Naive thymus-derived CD8-positive, alpha-beta T cell (primary cell): ENCODE measurements around the gene PDZD2. TPM values are rescaled to one million over a fixed set of nuclear protein-coding genes. Genes with fewer than 3 reads are reported as not detected.
A peak's percentile ranks its signal among the peaks of the same experiment; 100 is the strongest.
"Not testable (repeated sequence)": the region's sequence is repeated elsewhere in the genome, so short reads cannot be mapped to it uniquely, and the experiment has no call there.

ENCODE experiments used
- ATAC-seq, 2 donors: fragments of 150-1000 bp; cut with Tn5 transposase in 1 of 2; sonication (Bioruptor Pico), chemical (Tn5 transposase) in 1 of 2; 1 replicate in 1 of 2; 2 replicates in 1 of 2; pipeline ENCODE4 v1.10.0; 2021; ENCODE audit warnings: mild to moderate bottlenecking in 2 of 2, moderate library complexity in 2 of 2
- POLR2A ChIA-PET: fragments of 350-600 bp; sonication (Branson Sonifier 250); formaldehyde crosslinking; loops from one replicate; lab custom pipeline; 2021; ENCODE audit warnings: antibody characterized with exemption; lab: Charles Lee
- DNase-seq, 10 donors: peaks; one replicate each; pipeline versions ENCODE4 v3.0.0 to v3.0.0-alpha.2; 2020 to 2022
- H3K27ac Mint-ChIP-seq, 10 donors: one replicate each; pipeline ENCODE4 v1.8.0; 2020 to 2022; ENCODE audit warnings: mild to moderate bottlenecking in 10 of 10, mixed read lengths in 10 of 10, moderate library complexity in 4 of 10, inconsistent platforms in 1 of 10
- H3K27me3 Mint-ChIP-seq, 5 donors: one replicate each; pipeline ENCODE4 v1.8.0; 2021 to 2022; ENCODE audit warnings: mixed read lengths in 5 of 5
- H3K36me3 Mint-ChIP-seq, 3 donors: one replicate each; pipeline ENCODE4 v1.8.0; 2020 to 2022; ENCODE audit warnings: mixed read lengths in 3 of 3, mild to moderate bottlenecking in 2 of 3, inconsistent platforms in 1 of 3
- H3K4me1 Mint-ChIP-seq, 4 donors: one replicate each; pipeline ENCODE4 v1.8.0; 2021 to 2022; ENCODE audit warnings: mixed read lengths in 4 of 4
- H3K4me3 Mint-ChIP-seq, 10 donors: one replicate each; pipeline ENCODE4 v1.8.0; 2020 to 2022; ENCODE audit warnings: mild to moderate bottlenecking in 10 of 10, mixed read lengths in 10 of 10, moderate library complexity in 6 of 10, inconsistent platforms in 1 of 10
- H3K9me3 Mint-ChIP-seq, 9 donors: one replicate each; pipeline ENCODE4 v1.8.0; 2020 to 2022; ENCODE audit warnings: mixed read lengths in 9 of 9, mild to moderate bottlenecking in 3 of 9, inconsistent platforms in 1 of 9, moderate library complexity in 1 of 9
- polyA plus RNA-seq, 3 donors: library from polyadenylated mRNA; unstranded; fragments of 300-500 nt; fragmentation: Illumina TruSeq; gene quantifications; one replicate each; pipeline ENCODE4 v1.2.3, GENCODE V29; 2021
- total RNA-seq, 8 experiments: library from RNA in 2 of 8; stranded (reverse) in 2 of 8; gene quantifications; one replicate each; pipeline ENCODE4 v1.2.3 and lab custom pipeline; 2021 to 2026

The PDZD2 gene
- total and polyA plus RNA-seq, 5 experiments from 2014 or later = 0.73 to 1.7 (median 1.3) TPM; not detected in 1

- Mint-ChIP-seq H3K36me3 (no peaks in the 10 kb centered on the region), H3K9me3 (peaks cover 0 to 1% (median 0%) of the 10 kb centered on the region in 9 donors), H3K4me1 (no peaks in the 10 kb centered on the region), H3K4me3 (no peak overlapping the region), H3K27ac (no peak overlapping the region), H3K27me3 (peaks cover 2 to 22% (median 3%) of the 10 kb centered on the region in 5 donors)
- ATAC-seq (no peak), DNase-seq (no peak)
- POLR2A ChIA-PET = no interaction called here
Observed at GRCh38 chr5:31754741-31755675, 116.1 kb downstream of the PDZD2 start.

GRCh38 chr5:31755676-31756230 lies 116.8 kb downstream of the PDZD2 start:
- POLR2A ChIA-PET = no interaction called here
- Mint-ChIP-seq H3K4me3 (no peak overlapping the region), H3K27ac (no peak overlapping the region), H3K9me3 (peaks cover 0 to 1% (median 0%) of the 10 kb centered on the region in 9 donors), H3K27me3 (peaks cover 2 to 22% (median 3%) of the 10 kb centered on the region in 5 donors), H3K36me3 (no peaks in the 10 kb centered on the region), H3K4me1 (no peaks in the 10 kb centered on the region)
- no peak for ATAC-seq
- DNase-seq = no peak

GRCh38 chr5:31757806-31758205 lies 118.9 kb downstream of the PDZD2 start:
- POLR2A ChIA-PET = no interaction called here

GRCh38 chr5:31758803-31759425 lies 120.0 kb downstream of the PDZD2 start:
- peaks cover 2 to 22% (median 3%) of the 10 kb centered on the region in 5 donors for H3K27me3 Mint-ChIP-seq
- ATAC-seq = no peak
- POLR2A ChIA-PET = no interaction called here
- no peak for DNase-seq
- H3K4me3 Mint-ChIP-seq = no peak overlapping the region
- peaks cover 0 to 4% (median 0%) of the 10 kb centered on the region in 4 donors for H3K4me1 Mint-ChIP-seq
- H3K9me3 Mint-ChIP-seq = peaks cover 0 to 9% (median 0%) of the 10 kb centered on the region in 9 donors
- peak overlapping the region in 1 of 10 donors; percentile 68 for H3K27ac Mint-ChIP-seq
- no peaks in the 10 kb centered on the region for H3K36me3 Mint-ChIP-seq

More at GRCh38 chr5:31757806-31758205, 118.9 kb downstream of the PDZD2 start:
- peaks cover 0 to 8% (median 0%) of the 10 kb centered on the region in 9 donors for H3K9me3 Mint-ChIP-seq
- peak overlapping the region in 1 of 10 donors; percentile 54 for H3K27ac Mint-ChIP-seq
- DNase-seq (no peak), ATAC-seq (no peak)
- H3K4me1 Mint-ChIP-seq = peaks cover 0 to 4% (median 0%) of the 10 kb centered on the region in 4 donors
- H3K4me3 Mint-ChIP-seq = no peak overlapping the region
- H3K27me3 Mint-ChIP-seq = peaks cover 2 to 22% (median 3%) of the 10 kb centered on the region in 5 donors
- no peaks in the 10 kb centered on the region for H3K36me3 Mint-ChIP-seq

GRCh38 chr5:31759925-31760324 lies 121.0 kb downstream of the PDZD2 start:
- POLR2A ChIA-PET = no interaction called here
- no peak for DNase-seq
- no peak overlapping the region for H3K4me3 Mint-ChIP-seq
- peaks cover 0 to 9% (median 0%) of the 10 kb centered on the region in 9 donors for H3K9me3 Mint-ChIP-seq
- peaks cover 2 to 19% (median 3%) of the 10 kb centered on the region in 5 donors for H3K27me3 Mint-ChIP-seq
- no peak overlapping the region for H3K27ac Mint-ChIP-seq
- no peak for ATAC-seq
- H3K4me1 Mint-ChIP-seq = peaks cover 0 to 4% (median 0%) of the 10 kb centered on the region in 4 donors
- H3K36me3 Mint-ChIP-seq = no peaks in the 10 kb centered on the region

- POLR2A ChIA-PET = no interaction called here
- Mint-ChIP-seq H3K27ac (peak overlapping the region in 1 of 10 donors; percentile 46), H3K9me3 (peaks cover 0 to 9% (median 0%) of the 10 kb centered on the region in 9 donors), H3K4me3 (no peak overlapping the region), H3K4me1 (peaks cover 0 to 4% (median 0%) of the 10 kb centered on the region in 4 donors), H3K27me3 (peaks cover 0 to 8% (median 2%) of the 10 kb centered on the region in 5 donors), H3K36me3 (no peaks in the 10 kb centered on the region)
- ATAC-seq (no peak), DNase-seq (no peak)
Observed at GRCh38 chr5:31761877-31762276, 122.9 kb downstream of the PDZD2 start.

- POLR2A ChIA-PET = interaction anchor here (0.6 kb wide), 1 partner anchor 41 kb away, joined by 4 read pairs; no protein-coding TSS in a partner anchor
Observed at GRCh38 chr5:31763424-31763823, 124.5 kb downstream of the PDZD2 start.

GRCh38 chr5:31764687-31765086 lies 125.8 kb downstream of the PDZD2 start:
- H3K4me3 Mint-ChIP-seq, H3K4me1 Mint-ChIP-seq, H3K36me3 Mint-ChIP-seq, H3K27me3 Mint-ChIP-seq, ATAC-seq, H3K27ac Mint-ChIP-seq, H3K9me3 Mint-ChIP-seq, POLR2A ChIA-PET, DNase-seq: not testable (repeated sequence)

More at GRCh38 chr5:31763424-31763823, 124.5 kb downstream of the PDZD2 start:
- Mint-ChIP-seq H3K4me1 (peaks cover 0 to 4% (median 0%) of the 10 kb centered on the region in 4 donors), H3K4me3 (no peak overlapping the region), H3K27ac (no peak overlapping the region), H3K9me3 (peaks cover 0 to 9% (median 0%) of the 10 kb centered on the region in 9 donors), H3K27me3 (peaks cover 0 to 6% (median 2%) of the 10 kb centered on the region in 5 donors), H3K36me3 (no peaks in the 10 kb centered on the region)
- ATAC-seq = no peak
- DNase-seq = no peak

- POLR2A ChIA-PET = no interaction called here
- Mint-ChIP-seq H3K9me3 (peaks cover 0 to 4% (median 0%) of the 10 kb centered on the region in 9 donors), H3K27ac (no peak overlapping the region), H3K4me1 (peaks cover 0 to 2% (median 0%) of the 10 kb centered on the region in 4 donors), H3K4me3 (no peak overlapping the region), H3K36me3 (no peaks in the 10 kb centered on the region), H3K27me3 (peaks cover 0 to 3% (median 0%) of the 10 kb centered on the region in 5 donors)
- DNase-seq = no peak
- ATAC-seq = no peak
Observed at GRCh38 chr5:31767335-31768031, 128.6 kb downstream of the PDZD2 start.

- POLR2A ChIA-PET = no interaction called here
- H3K4me1 Mint-ChIP-seq = peaks cover 0 to 2% (median 0%) of the 10 kb centered on the region in 4 donors
- ATAC-seq = no peak
- DNase-seq = no peak
- H3K27me3 Mint-ChIP-seq = peaks cover 0 to 3% (median 0%) of the 10 kb centered on the region in 5 donors
- no peak overlapping the region for H3K27ac Mint-ChIP-seq
- H3K4me3 Mint-ChIP-seq = no peak overlapping the region
- no peaks in the 10 kb centered on the region for H3K9me3 Mint-ChIP-seq
- H3K36me3 Mint-ChIP-seq = no peaks in the 10 kb centered on the region
Observed at GRCh38 chr5:31768046-31768445, 129.1 kb downstream of the PDZD2 start.

GRCh38 chr5:31768784-31769183 lies 129.9 kb downstream of the PDZD2 start:
- peaks cover 0 to 2% (median 0%) of the 10 kb centered on the region in 4 donors for H3K4me1 Mint-ChIP-seq
- no peak for ATAC-seq
- no peaks in the 10 kb centered on the region for H3K9me3 Mint-ChIP-seq
- POLR2A ChIA-PET = no interaction called here
- no peak overlapping the region for H3K4me3 Mint-ChIP-seq
- H3K27ac Mint-ChIP-seq = no peak overlapping the region
- no peak for DNase-seq
- H3K36me3 Mint-ChIP-seq = no peaks in the 10 kb centered on the region
- peaks cover 0 to 3% (median 0%) of the 10 kb centered on the region in 5 donors for H3K27me3 Mint-ChIP-seq

- Mint-ChIP-seq H3K4me3 (no peak overlapping the region), H3K9me3 (no peaks in the 10 kb centered on the region), H3K27me3 (peaks cover 0 to 3% (median 0%) of the 10 kb centered on the region in 5 donors), H3K36me3 (no peaks in the 10 kb centered on the region), H3K4me1 (peaks cover 0 to 2% (median 0%) of the 10 kb centered on the region in 4 donors), H3K27ac (no peak overlapping the region)
- ATAC-seq (no peak), DNase-seq (no peak)
- POLR2A ChIA-PET = no interaction called here
Observed at GRCh38 chr5:31769530-31769929, 130.6 kb downstream of the PDZD2 start.
